Measurements from ENCODE around the gene CRY2.

- peak in 8 of 11 experiments; percentile 31 to 68 (median 44) for TF ChIP-seq CTCF (IDR thresholded peaks at IDR 0.05 in 8 of 11, conservative IDR thresholded peaks at IDR 0.05 in 3 of 11)
- peak; percentile 89 to 94 (median 91) for TF ChIP-seq POLR2AphosphoS5 (IDR thresholded peaks at IDR 0.05)
Observed at GRCh38 chr11:45804761-45805304, 42.4 kb upstream of the CRY2 start, which contains the start of gene SLC35C1.

All from spleen (tissue), 7 donors.